Activated CD4-positive, alpha-beta T cell treated with anti-CD3 and anti-CD28 coated beads for 24 hours (primary cell): ENCODE measurements around the gene RASAL1.
"Not testable (repeated sequence)": the region's sequence is repeated elsewhere in the genome, so short reads cannot be mapped to it uniquely, and the experiment has no call there.

Experiments used
- DNase-seq, 2 donors: peaks; one replicate each; pipeline ENCODE4 v3.0.0-alpha.2; 2020; ENCODE audit warnings: low read depth in 2 of 2

The RASAL1 gene

GRCh38 chr12:113118142-113118541, 17.4 kb downstream of the RASAL1 start:
- DNase-seq, result no peak

GRCh38 chr12:113117684-113118083, 17.9 kb downstream of the RASAL1 start:
- DNase-seq, result not testable (repeated sequence)

- DNase-seq, result no peak
These were observed 18.7 kb downstream of the RASAL1 start for GRCh38 chr12:113116875-113117274.

GRCh38 chr12:113115455-113116126, 20.0 kb downstream of the RASAL1 start:
- no peak for DNase-seq

- DNase-seq, result no peak
These were observed 20.9 kb downstream of the RASAL1 start for GRCh38 chr12:113114447-113115178.

- no peak for DNase-seq
These were observed 22.2 kb downstream of the RASAL1 start for GRCh38 chr12:113113397-113113796.

GRCh38 chr12:113112043-113112899, 23.3 kb downstream of the RASAL1 start:
- no peak for DNase-seq

- DNase-seq, result no peak
These were observed 24.3 kb downstream of the RASAL1 start for GRCh38 chr12:113111247-113111646.

- no peak for DNase-seq
These were observed 25.5 kb downstream of the RASAL1 start for GRCh38 chr12:113109872-113110599.

GRCh38 chr12:113109360-113109759, 26.2 kb downstream of the RASAL1 start:
- no peak for DNase-seq

- no peak for DNase-seq
These were observed 27.3 kb downstream of the RASAL1 start for GRCh38 chr12:113108308-113108707.

- DNase-seq, result no peak
These were observed 29.2 kb downstream of the RASAL1 start for GRCh38 chr12:113106361-113106760.

GRCh38 chr12:113105606-113106271, 29.8 kb downstream of the RASAL1 start:
- DNase-seq, result no peak

- DNase-seq, result no peak
These were observed 30.5 kb downstream of the RASAL1 start for GRCh38 chr12:113104953-113105510.

- DNase-seq, result peak; percentile 48 to 53
These were observed 31.7 kb downstream of the RASAL1 start for GRCh38 chr12:113103756-113104450.

- DNase-seq, result no peak
These were observed 32.8 kb downstream of the RASAL1 start for GRCh38 chr12:113102811-113103210.

- no peak for DNase-seq
These were observed 33.8 kb downstream of the RASAL1 start for GRCh38 chr12:113101751-113102150.

- DNase-seq, result no peak
These were observed 35.8 kb downstream of the RASAL1 start for GRCh38 chr12:113099764-113100163.

GRCh38 chr12:113099364-113099763, 36.2 kb downstream of the RASAL1 start:
- DNase-seq, result no peak

- peak; percentile 64 to 73 for DNase-seq
These were observed 37.0 kb downstream of the RASAL1 start for GRCh38 chr12:113098441-113099028.
